MM.1S (cell line): ENCODE data around the gene ZDHHC11.
"Not testable (repeated sequence)": the region's sequence is repeated elsewhere in the genome, so short reads cannot be mapped to it uniquely, and the experiment has no call there.

Experiments used
- DNase-seq: peaks from one replicate; pipeline ENCODE4 v3.0.0-alpha.2; 2015
- H2AFZ ChIP-seq: fragments of 300-600 bp; sonication (generic); 2 replicates; pipeline ENCODE4 v1.6.0; 2016; ENCODE audit warnings: antibody characterized with exemption, low read length
- H3F3A ChIP-seq: fragments of 300-600 bp; sonication (generic); 2 replicates; pipeline ENCODE4 v1.6.1; 2016; ENCODE audit warnings: mild to moderate bottlenecking, antibody characterized with exemption, low read length, moderate library complexity, mixed read lengths; ENCODE audit not compliant: insufficient read depth
- H3K27ac ChIP-seq: fragments of 300-600 bp; sonication (generic); 2 replicates; pipeline ENCODE4 v1.5.1; 2016; ENCODE audit warnings: mild to moderate bottlenecking, low read length
- H3K27me3 ChIP-seq: fragments of 300-600 bp; sonication (generic); replicated peaks from 2 replicates; pipeline ENCODE4 v1.6.0; 2016; ENCODE audit warnings: low read length; ENCODE audit not compliant: insufficient read depth
- H3K36me3 ChIP-seq: fragments of 300-600 bp; sonication (generic); replicated peaks from 2 replicates; pipeline ENCODE4 v1.6.1; 2016; ENCODE audit warnings: mild to moderate bottlenecking, low read length, mixed read lengths; ENCODE audit not compliant: insufficient read depth
- H3K4me1 ChIP-seq: fragments of 300-600 bp; sonication (generic); 2 replicates; pipeline ENCODE4 v1.6.1; 2016; ENCODE audit warnings: low read length, mixed read lengths
- H3K4me2 ChIP-seq: fragments of 300-600 bp; sonication (generic); 2 replicates; pipeline ENCODE4 v1.6.0; 2016; ENCODE audit warnings: low read depth, low read length
- H3K4me3 ChIP-seq: fragments of 300-600 bp; sonication (generic); 2 replicates; pipeline ENCODE4 v1.5.1; 2016; ENCODE audit warnings: low read length, mixed read lengths
- H3K79me2 ChIP-seq: fragments of 300-600 bp; sonication (generic); 2 replicates; pipeline ENCODE4 v1.6.1; 2016; ENCODE audit warnings: mixed run types, low read length, mixed read lengths
- H3K9ac ChIP-seq: fragments of 300-600 bp; sonication (generic); 2 replicates; pipeline ENCODE4 v1.6.1; 2016; ENCODE audit warnings: low read length, mixed read lengths
- H3K9me2 ChIP-seq: fragments of 300-600 bp; sonication (generic); replicated peaks from 2 replicates; pipeline ENCODE4 v1.6.1; 2016; ENCODE audit warnings: mild to moderate bottlenecking, low read length, mixed read lengths; ENCODE audit not compliant: insufficient read depth
- H3K9me3 ChIP-seq: fragments of 300-600 bp; sonication (generic); replicated peaks from 2 replicates; pipeline ENCODE4 v1.6.1; 2016; ENCODE audit warnings: mild to moderate bottlenecking, low read length, mixed read lengths; ENCODE audit not compliant: insufficient read depth
- H4K20me1 ChIP-seq: fragments of 300-600 bp; sonication (generic); 2 replicates; pipeline ENCODE4 v1.6.1; 2016; ENCODE audit warnings: mild to moderate bottlenecking, low read length, moderate library complexity, mixed read lengths; ENCODE audit not compliant: insufficient read depth
- EZH2 ChIP-seq: fragments of 300-600 bp; sonication (generic); optimal IDR thresholded peaks from 2 replicates; pipeline ENCODE3; 2017; ENCODE audit warnings: low read depth, mild to moderate bottlenecking, antibody characterized with exemption, low read length, mixed read lengths
- EZH2phosphoT487 ChIP-seq: fragments of 300-600 bp; sonication (generic); IDR thresholded peaks from 2 replicates; pipeline ENCODE4 v1.6.1; 2018; ENCODE audit warnings: antibody characterized with exemption, low read length
- TF ChIP-seq, protein P1 (sequence below): fragments of 300-600 bp; sonication (generic); IDR thresholded peaks from 2 replicates; pipeline ENCODE4 v1.5.1; 2016; ENCODE audit warnings: antibody characterized with exemption, low read length, mixed read lengths

The ZDHHC11 gene

DNA sequence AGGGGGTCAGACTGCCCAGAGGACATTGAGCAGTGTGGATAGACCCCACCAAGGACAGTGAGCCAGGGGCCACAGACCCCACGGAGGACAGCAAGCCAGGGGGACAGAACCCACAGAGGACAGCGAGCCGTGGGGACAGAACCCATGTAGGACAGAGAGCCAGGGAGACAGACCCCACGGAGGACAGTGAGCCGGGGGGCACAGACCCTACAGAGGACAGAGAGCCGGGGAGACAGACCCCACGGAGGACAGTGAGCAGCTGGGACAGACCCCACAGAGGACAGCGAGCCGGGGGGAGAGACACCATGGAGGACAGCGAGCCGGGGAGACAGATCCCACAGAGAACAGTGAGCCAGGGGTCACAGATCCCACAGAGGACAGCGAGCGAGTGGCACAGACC lies 3.4 kb upstream of the ZDHHC11 start:
- no peaks in the 10 kb centered on the region for H3K36me3 ChIP-seq
- TF ChIP-seq, protein P1, sequence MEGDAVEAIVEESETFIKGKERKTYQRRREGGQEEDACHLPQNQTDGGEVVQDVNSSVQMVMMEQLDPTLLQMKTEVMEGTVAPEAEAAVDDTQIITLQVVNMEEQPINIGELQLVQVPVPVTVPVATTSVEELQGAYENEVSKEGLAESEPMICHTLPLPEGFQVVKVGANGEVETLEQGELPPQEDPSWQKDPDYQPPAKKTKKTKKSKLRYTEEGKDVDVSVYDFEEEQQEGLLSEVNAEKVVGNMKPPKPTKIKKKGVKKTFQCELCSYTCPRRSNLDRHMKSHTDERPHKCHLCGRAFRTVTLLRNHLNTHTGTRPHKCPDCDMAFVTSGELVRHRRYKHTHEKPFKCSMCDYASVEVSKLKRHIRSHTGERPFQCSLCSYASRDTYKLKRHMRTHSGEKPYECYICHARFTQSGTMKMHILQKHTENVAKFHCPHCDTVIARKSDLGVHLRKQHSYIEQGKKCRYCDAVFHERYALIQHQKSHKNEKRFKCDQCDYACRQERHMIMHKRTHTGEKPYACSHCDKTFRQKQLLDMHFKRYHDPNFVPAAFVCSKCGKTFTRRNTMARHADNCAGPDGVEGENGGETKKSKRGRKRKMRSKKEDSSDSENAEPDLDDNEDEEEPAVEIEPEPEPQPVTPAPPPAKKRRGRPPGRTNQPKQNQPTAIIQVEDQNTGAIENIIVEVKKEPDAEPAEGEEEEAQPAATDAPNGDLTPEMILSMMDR = no peak
- TF ChIP-seq EZH2phosphoT487 (no peak), EZH2 (no peak)

DNA sequence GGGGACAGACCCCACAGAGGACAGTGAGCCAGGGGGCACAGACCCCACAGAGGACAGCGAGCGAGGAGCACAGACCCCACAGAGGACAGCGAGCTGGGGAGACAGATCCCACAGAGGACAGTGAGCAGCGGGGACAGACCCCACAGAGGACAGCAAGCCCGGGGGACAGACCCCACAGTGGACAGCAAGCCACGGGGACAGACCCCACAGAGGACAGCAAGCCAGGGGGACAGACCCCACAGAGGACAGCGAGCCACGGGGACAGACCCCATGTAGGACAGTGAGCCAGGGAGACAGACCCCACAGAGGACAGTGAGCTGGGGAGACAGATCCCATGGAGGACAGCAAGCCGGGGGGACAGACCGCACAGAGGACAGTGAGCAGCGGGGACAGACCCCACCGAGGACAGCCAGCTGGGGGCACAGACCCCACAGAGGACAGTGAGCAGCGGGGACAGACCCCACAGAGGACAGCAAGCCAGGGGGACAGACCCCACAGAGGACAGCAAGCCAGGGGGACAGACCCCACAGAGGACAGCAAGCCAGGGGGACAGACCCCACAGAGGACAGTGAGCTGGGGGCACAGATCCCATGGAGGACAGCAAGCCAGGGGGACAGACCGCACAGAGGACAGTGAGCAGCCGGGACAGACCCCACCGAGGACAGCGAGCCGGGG lies 2.8 kb upstream of the ZDHHC11 start:
- H3K4me2 ChIP-seq, H3K9me2 ChIP-seq, H2AFZ ChIP-seq, H3K79me2 ChIP-seq, H3K4me3 ChIP-seq, H3K9ac ChIP-seq, H3K9me3 ChIP-seq, H3K36me3 ChIP-seq, H3K4me1 ChIP-seq, H3F3A ChIP-seq, H3K27ac ChIP-seq, DNase-seq, H3K27me3 ChIP-seq, H4K20me1 ChIP-seq: not testable (repeated sequence)

More for the DNA sequence above, 3.4 kb upstream of the ZDHHC11 start:
- Histone ChIP-seq H3K27me3 (no peaks in the 10 kb centered on the region), H3K4me2 (no peak overlapping the region), H3K4me3 (no peak overlapping the region), H3K27ac (no peak overlapping the region), H4K20me1 (no peaks in the 10 kb centered on the region), H3K9ac (no peak overlapping the region), H3K9me2 (no peaks in the 10 kb centered on the region), H2AFZ (no peak overlapping the region), H3K79me2 (no peaks in the 10 kb centered on the region), H3K4me1 (no peaks in the 10 kb centered on the region), H3K9me3 (no peaks in the 10 kb centered on the region), H3F3A (no peaks in the 10 kb centered on the region)
- DNase-seq = no peak

DNA sequence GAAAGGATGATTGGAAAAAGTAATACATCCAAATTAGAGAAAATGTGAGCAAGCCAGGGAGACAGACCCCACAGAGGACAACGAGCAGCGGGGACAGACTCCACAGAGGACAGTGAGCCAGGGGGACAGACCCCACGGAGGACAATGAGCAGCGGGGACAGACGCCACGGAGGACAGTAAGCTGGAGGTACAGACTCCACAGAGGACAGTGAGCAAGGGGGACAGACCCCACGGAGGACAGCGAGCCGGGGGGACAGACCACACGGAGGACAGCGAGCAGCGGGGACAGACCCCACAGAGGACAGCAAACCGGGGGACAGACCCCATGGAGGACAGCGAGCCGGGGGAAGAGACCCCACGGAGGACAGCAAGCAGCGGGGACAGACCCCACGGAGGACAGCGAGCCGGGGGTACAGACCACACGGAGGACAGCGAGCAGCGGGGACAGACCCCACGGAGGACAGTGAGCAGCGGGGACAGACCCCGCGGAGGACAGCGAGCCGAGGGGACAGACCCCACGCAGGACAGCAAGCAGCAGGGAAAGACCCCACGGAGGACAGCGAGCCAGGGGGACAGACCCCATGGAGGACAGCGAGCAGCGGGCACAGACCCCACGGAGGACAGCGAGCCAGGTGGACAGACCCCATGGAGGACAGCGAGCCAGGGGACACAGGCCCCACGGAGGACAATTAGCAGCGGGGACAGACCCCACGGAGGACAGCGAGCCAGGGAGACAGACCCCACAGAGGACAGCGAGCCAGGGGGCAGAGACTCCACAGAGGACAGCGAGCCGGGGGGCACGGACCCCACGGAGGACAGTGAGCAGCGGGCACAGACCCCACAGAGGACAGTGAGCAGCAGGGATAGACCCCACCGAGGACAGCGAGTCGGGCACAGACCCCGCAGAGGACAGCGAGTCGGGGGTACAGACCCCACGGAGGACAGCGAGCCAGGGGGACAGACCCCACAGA lies 1.9 kb upstream of the ZDHHC11 start:
- H3K9me2 ChIP-seq = no peaks in the 10 kb centered on the region
- H3K4me1 ChIP-seq = no peaks in the 10 kb centered on the region
- no peaks in the 10 kb centered on the region for H3K9me3 ChIP-seq
- no peak overlapping the region for H3K4me3 ChIP-seq
- no peak overlapping the region for H3K27ac ChIP-seq
- H3K4me2 ChIP-seq = no peak overlapping the region
- TF ChIP-seq EZH2phosphoT487 (no peak), EZH2 (no peak)
- TF ChIP-seq, protein P1 = no peak
- H4K20me1 ChIP-seq = no peaks in the 10 kb centered on the region
- no peak for DNase-seq
- no peak overlapping the region for H2AFZ ChIP-seq
- no peaks in the 10 kb centered on the region for H3K79me2 ChIP-seq
- no peaks in the 10 kb centered on the region for H3F3A ChIP-seq
- no peak overlapping the region for H3K9ac ChIP-seq
- H3K27me3 ChIP-seq = no peaks in the 10 kb centered on the region
- no peaks in the 10 kb centered on the region for H3K36me3 ChIP-seq

DNA sequence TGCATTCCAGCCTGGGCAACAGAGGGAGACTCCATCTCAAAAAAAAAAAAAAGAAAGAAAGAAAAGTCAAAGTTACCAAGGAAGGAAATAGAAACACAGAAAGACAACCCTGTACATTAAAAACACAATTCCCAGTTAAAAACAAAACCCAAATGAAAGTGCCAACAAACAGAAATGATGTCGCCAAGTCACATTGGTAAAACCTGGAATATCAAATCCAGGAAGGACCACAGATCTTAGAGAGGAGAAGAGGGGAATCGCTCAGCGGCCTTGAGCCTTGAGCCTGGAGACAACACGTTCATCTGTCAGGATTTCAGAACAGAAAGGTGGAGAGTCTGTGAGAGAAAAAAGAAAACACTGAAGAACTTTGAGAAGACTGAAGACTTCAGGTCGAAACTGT lies 1.2 kb upstream of the ZDHHC11 start:
- no peaks in the 10 kb centered on the region for H3K36me3 ChIP-seq
- no peak overlapping the region for H3K4me3 ChIP-seq
- H3K4me1 ChIP-seq = no peaks in the 10 kb centered on the region
- H4K20me1 ChIP-seq = no peaks in the 10 kb centered on the region
- H3K27ac ChIP-seq = no peak overlapping the region
- H2AFZ ChIP-seq = no peak overlapping the region
- H3K27me3 ChIP-seq = no peaks in the 10 kb centered on the region
- H3K79me2 ChIP-seq = no peaks in the 10 kb centered on the region
- no peak for TF ChIP-seq EZH2phosphoT487
- TF ChIP-seq EZH2 = no peak
- TF ChIP-seq, protein P1 = no peak
- no peaks in the 10 kb centered on the region for H3K9me2 ChIP-seq
- no peak overlapping the region for H3K9ac ChIP-seq
- DNase-seq = no peak
- no peaks in the 10 kb centered on the region for H3K9me3 ChIP-seq
- H3K4me2 ChIP-seq = no peak overlapping the region
- no peaks in the 10 kb centered on the region for H3F3A ChIP-seq
